ENCODE results near the gene OR5M8. TPM values are rescaled to one million over a fixed set of nuclear protein-coding genes. Genes with fewer than 3 reads are reported as not detected.

OR5M8 gene
- not detected for polyA plus RNA-seq (2013, experiment 1 of 2; ENCODE audit: insufficient read length)
- not detected for polyA plus RNA-seq (2013, experiment 2 of 2; ENCODE audit: insufficient read length)

GRCh38 chr11:56491270-56491669 lies at the start of gene OR5M8:
TSS of gene OR5M8 (minus strand) at chr11:56491370. CDS start at chr11:56491370, 0 bp downstream.
- DNase-seq: no peak

GRCh38 chr11:56533054-56533740 lies 42.0 kb upstream of the OR5M8 start:
- DNase-seq: no peak

- DNase-seq: no peak
These were observed 40.7 kb upstream of the OR5M8 start for GRCh38 chr11:56531856-56532255.

GRCh38 chr11:56522008-56522407 lies 30.8 kb upstream of the OR5M8 start:
- no peak for DNase-seq

GRCh38 chr11:56513280-56513679 lies 22.1 kb upstream of the OR5M8 start:
- no peak for DNase-seq

GRCh38 chr11:56509439-56509838 lies 18.3 kb upstream of the OR5M8 start:
- DNase-seq: no peak

GRCh38 chr11:56497010-56497409 lies 5.8 kb upstream of the OR5M8 start:
- DNase-seq: no peak

- DNase-seq: no peak
These were observed 3.9 kb upstream of the OR5M8 start for GRCh38 chr11:56495117-56495516.

GRCh38 chr11:56486801-56487200 lies 4.4 kb downstream of the OR5M8 start:
- no peak for DNase-seq

GRCh38 chr11:56474729-56475235 lies 16.4 kb downstream of the OR5M8 start:
- DNase-seq: no peak

- DNase-seq: no peak
These were observed 17.9 kb downstream of the OR5M8 start, which contains the start of gene OR5M3 for GRCh38 chr11:56473252-56473651. TSS of gene OR5M3 (minus strand) at chr11:56473352. CDS start at chr11:56470497, 2,855 bp downstream.

GRCh38 chr11:56457076-56457475 lies 34.1 kb downstream of the OR5M8 start:
- no peak for DNase-seq

GRCh38 chr11:56453521-56453920 lies 37.6 kb downstream of the OR5M8 start:
- DNase-seq: no peak
